GM19351 (cell line): ENCODE data around the gene CALML5.

Experiments used
- ATAC-seq: cut with Tn5 transposase; IDR thresholded peaks from one replicate; pipeline ENCODE4 v1.9.1; 2021; ENCODE audit warnings: mild to moderate bottlenecking, moderate library complexity; ENCODE audit not compliant: unreplicated experiment

Gene CALML5

GRCh38 chr10:5499493-5500140 is at the start of gene CALML5:
Gene CALML5, minus strand, starts transcription at chr10:5499570. Its CDS starts 132 bp downstream, at chr10:5499438.
- no peak for ATAC-seq

- no peak for ATAC-seq
Measured at GRCh38 chr10:5547931-5548660, 48.7 kb upstream of the CALML5 start.

- ATAC-seq, result no peak
Measured at GRCh38 chr10:5547681-5547930, 48.2 kb upstream of the CALML5 start.

- no peak for ATAC-seq
Measured at GRCh38 chr10:5546891-5547680, 47.7 kb upstream of the CALML5 start.

- no peak for ATAC-seq
Measured at GRCh38 chr10:5545778-5546710, 46.7 kb upstream of the CALML5 start.

- no peak for ATAC-seq
Measured at GRCh38 chr10:5545426-5545777, 46.0 kb upstream of the CALML5 start.

- no peak for ATAC-seq
Measured at GRCh38 chr10:5545011-5545410, 45.6 kb upstream of the CALML5 start.

GRCh38 chr10:5544216-5544805 is 44.9 kb upstream of the CALML5 start:
- no peak for ATAC-seq

- no peak for ATAC-seq
Measured at GRCh38 chr10:5543623-5544022, 44.3 kb upstream of the CALML5 start.

- ATAC-seq, result no peak
Measured at GRCh38 chr10:5542100-5542499, 42.7 kb upstream of the CALML5 start.

- no peak for ATAC-seq
Measured at GRCh38 chr10:5540891-5541290, 41.5 kb upstream of the CALML5 start.

- no peak for ATAC-seq
Measured at GRCh38 chr10:5540080-5540479, 40.7 kb upstream of the CALML5 start.

- peak; percentile 47 for ATAC-seq
Measured at GRCh38 chr10:5538892-5539651, 39.7 kb upstream of the CALML5 start.

GRCh38 chr10:5538446-5538845 is 39.1 kb upstream of the CALML5 start:
- no peak for ATAC-seq

- no peak for ATAC-seq
Measured at GRCh38 chr10:5537684-5538083, 38.3 kb upstream of the CALML5 start.

- no peak for ATAC-seq
Measured at GRCh38 chr10:5536486-5537081, 37.2 kb upstream of the CALML5 start.

GRCh38 chr10:5534880-5535856 is 35.8 kb upstream of the CALML5 start:
- ATAC-seq, result no peak

GRCh38 chr10:5534051-5534821 is 34.9 kb upstream of the CALML5 start:
- ATAC-seq, result no peak
